T-helper 2 cell treated with Interferon-gamma antibody and Interleukin-4, amounts not matched to agents 5 μg/mL and 100 μg/mL, for 36 hours (primary cell): Measurements from ENCODE around the gene FAM241B.

Experiments
- DNase-seq: peaks from one replicate; pipeline ENCODE4 v3.0.0; 2021; ENCODE audit warnings: low spot score
- H3K27ac Mint-ChIP-seq: one replicate; pipeline ENCODE4 v1.8.0; 2021; ENCODE audit warnings: mild to moderate bottlenecking, mixed read lengths
- H3K27me3 Mint-ChIP-seq: one replicate; pipeline ENCODE4 v1.8.0; 2021; ENCODE audit warnings: low read depth, mixed read lengths
- H3K36me3 Mint-ChIP-seq: one replicate; pipeline ENCODE4 v1.8.0; 2021; ENCODE audit warnings: low read depth, mixed read lengths
- H3K4me1 Mint-ChIP-seq: one replicate; pipeline ENCODE4 v1.8.0; 2021; ENCODE audit warnings: low read depth, mixed read lengths
- H3K4me3 Mint-ChIP-seq: one replicate; pipeline ENCODE4 v1.8.0; 2022; ENCODE audit warnings: mild to moderate bottlenecking, moderate library complexity, mixed read lengths
- H3K9me3 Mint-ChIP-seq: one replicate; pipeline ENCODE4 v1.8.0; 2021; ENCODE audit warnings: mixed read lengths

Gene FAM241B

DNA sequence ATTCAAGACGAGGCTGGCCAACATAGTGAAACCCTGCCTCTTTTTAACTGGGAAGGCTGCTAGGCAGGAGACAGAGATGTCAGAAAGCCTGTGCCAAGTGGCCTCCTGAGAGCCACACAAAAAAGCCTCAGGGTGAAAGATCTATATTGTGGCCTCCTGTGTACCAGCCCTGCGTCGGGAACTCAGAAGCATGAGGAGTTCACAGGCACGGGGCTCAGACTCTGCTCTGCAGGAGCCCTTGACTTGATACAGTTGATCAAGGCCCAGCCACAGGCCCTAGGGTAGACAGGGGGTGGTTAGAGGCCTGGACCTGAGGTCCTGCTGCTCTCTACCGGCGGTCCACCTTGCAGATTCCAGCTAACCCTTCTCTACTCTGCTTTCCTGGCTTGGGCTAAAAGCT lies 30.2 kb downstream of the FAM241B start:
- peaks cover 12% of the 10 kb centered on the region for H3K27me3 Mint-ChIP-seq
- no peak overlapping the region for H3K4me3 Mint-ChIP-seq
- no peak for DNase-seq
- peaks cover 2% of the 10 kb centered on the region for H3K4me1 Mint-ChIP-seq
- no peak overlapping the region for H3K27ac Mint-ChIP-seq
- no peaks in the 10 kb centered on the region for H3K36me3 Mint-ChIP-seq
- no peaks in the 10 kb centered on the region for H3K9me3 Mint-ChIP-seq

- Mint-ChIP-seq H3K4me3 (no peak overlapping the region), H3K27me3 (peaks cover 15% of the 10 kb centered on the region), H3K36me3 (no peaks in the 10 kb centered on the region), H3K9me3 (no peaks in the 10 kb centered on the region), H3K27ac (no peak overlapping the region), H3K4me1 (peaks cover 2% of the 10 kb centered on the region)
- no peak for DNase-seq
Observed at GRCh38 chr10:69661414-69662172, 31.5 kb downstream of the FAM241B start.

DNA sequence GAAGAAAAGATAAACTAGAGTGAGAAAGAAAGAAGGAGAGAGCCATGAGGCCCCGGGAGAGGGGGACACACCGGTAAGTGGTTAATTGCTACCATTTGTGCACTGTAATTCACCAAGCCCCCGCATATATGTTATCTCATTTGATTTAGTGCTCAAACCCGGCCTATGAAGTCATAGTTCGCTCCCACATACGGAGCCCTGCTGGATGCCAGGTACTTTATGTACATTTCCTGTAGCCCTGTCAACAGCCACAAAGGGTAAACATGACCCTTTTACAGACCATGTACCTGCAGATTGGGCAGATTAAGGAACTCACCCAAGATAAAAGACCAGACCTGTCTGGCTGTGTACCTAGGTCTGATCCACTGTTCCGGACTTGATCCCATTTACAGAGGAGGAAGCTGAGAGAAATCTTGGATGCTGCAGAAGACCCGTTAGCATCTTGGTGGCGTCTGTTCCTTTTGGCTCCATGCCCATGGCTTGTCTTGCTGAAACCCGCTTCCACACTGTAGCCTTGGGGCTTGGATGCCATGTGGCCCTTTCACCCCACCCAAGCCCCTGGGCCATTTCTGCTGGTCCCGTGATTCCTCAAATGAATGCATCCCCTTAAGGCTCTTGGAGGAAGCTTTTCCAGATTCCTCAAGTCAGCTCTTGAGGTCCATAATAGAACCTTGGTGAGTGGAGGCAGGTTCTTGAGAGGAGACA lies 32.3 kb downstream of the FAM241B start:
- no peak for DNase-seq
- peaks cover 2% of the 10 kb centered on the region for H3K4me1 Mint-ChIP-seq
- H3K9me3 Mint-ChIP-seq, result no peaks in the 10 kb centered on the region
- peaks cover 14% of the 10 kb centered on the region for H3K27me3 Mint-ChIP-seq
- H3K36me3 Mint-ChIP-seq, result no peaks in the 10 kb centered on the region
- H3K4me3 Mint-ChIP-seq, result no peak overlapping the region
- no peak overlapping the region for H3K27ac Mint-ChIP-seq

- no peak for DNase-seq
- H3K27me3 Mint-ChIP-seq, result peaks cover 10% of the 10 kb centered on the region
- H3K9me3 Mint-ChIP-seq, result no peaks in the 10 kb centered on the region
- no peak overlapping the region for H3K4me3 Mint-ChIP-seq
- no peaks in the 10 kb centered on the region for H3K36me3 Mint-ChIP-seq
- no peak overlapping the region for H3K27ac Mint-ChIP-seq
- peaks cover 2% of the 10 kb centered on the region for H3K4me1 Mint-ChIP-seq
Observed at GRCh38 chr10:69662901-69663300, 32.9 kb downstream of the FAM241B start.

- no peaks in the 10 kb centered on the region for H3K36me3 Mint-ChIP-seq
- H3K4me1 Mint-ChIP-seq, result peaks cover 2% of the 10 kb centered on the region
- H3K9me3 Mint-ChIP-seq, result no peaks in the 10 kb centered on the region
- no peak overlapping the region for H3K4me3 Mint-ChIP-seq
- peaks cover 7% of the 10 kb centered on the region for H3K27me3 Mint-ChIP-seq
- DNase-seq, result no peak
- H3K27ac Mint-ChIP-seq, result no peak overlapping the region
Observed at GRCh38 chr10:69663369-69663947, 33.4 kb downstream of the FAM241B start.

DNA sequence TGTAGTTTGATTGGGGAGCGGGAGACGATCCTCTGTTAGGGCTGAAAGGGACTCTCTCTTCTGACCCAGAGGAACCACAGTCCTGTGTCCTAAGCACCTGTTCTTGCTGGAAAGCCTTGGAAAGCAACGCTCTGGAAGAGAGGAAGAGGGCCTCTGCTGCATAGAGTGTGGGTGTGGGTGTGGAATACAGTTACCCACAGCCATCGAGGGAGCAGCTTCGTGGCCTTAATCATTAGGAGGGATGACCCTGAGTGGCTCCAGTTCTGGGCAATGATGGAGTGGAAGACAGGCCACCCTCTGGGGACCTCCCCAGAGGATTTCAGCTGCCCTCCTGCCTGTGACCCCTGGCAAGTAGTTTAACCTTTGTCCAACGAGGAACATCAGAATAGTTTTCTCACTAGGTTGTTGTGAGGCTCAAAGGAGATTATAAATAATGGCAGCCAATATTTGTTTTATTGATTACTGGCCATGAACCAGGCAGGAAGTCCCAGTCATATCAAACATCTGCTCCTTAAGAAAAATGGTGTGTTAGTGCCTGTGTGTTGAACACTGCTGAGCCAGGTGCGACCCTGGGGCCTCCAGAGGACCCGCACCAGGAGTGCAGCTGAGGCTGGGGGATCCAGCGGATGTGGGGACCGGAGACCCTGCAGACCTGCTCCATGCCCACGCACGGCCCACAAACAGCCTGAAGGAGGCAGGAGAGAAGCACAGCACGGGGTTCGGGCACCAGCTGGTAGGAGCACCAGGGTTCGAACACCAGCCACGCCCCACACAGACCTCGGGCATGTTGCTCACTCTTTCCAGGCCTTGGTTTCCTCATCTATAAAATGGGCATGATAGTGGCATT lies 35.6 kb downstream of the FAM241B start:
- Mint-ChIP-seq H3K4me3 (no peak overlapping the region), H3K9me3 (no peaks in the 10 kb centered on the region), H3K4me1 (peaks cover 2% of the 10 kb centered on the region), H3K36me3 (no peaks in the 10 kb centered on the region), H3K27ac (no peak overlapping the region), H3K27me3 (peaks cover 12% of the 10 kb centered on the region)
- no peak for DNase-seq

- H3K4me3 Mint-ChIP-seq, result no peak overlapping the region
- no peak overlapping the region for H3K27ac Mint-ChIP-seq
- H3K36me3 Mint-ChIP-seq, result no peaks in the 10 kb centered on the region
- peaks cover 2% of the 10 kb centered on the region for H3K4me1 Mint-ChIP-seq
- peaks cover 13% of the 10 kb centered on the region for H3K27me3 Mint-ChIP-seq
- DNase-seq, result no peak
- no peaks in the 10 kb centered on the region for H3K9me3 Mint-ChIP-seq
Observed at GRCh38 chr10:69666756-69667155, 36.7 kb downstream of the FAM241B start.

- no peaks in the 10 kb centered on the region for H3K4me1 Mint-ChIP-seq
- H3K27ac Mint-ChIP-seq, result no peak overlapping the region
- H3K9me3 Mint-ChIP-seq, result no peaks in the 10 kb centered on the region
- DNase-seq, result no peak
- H3K4me3 Mint-ChIP-seq, result no peak overlapping the region
- peaks cover 13% of the 10 kb centered on the region for H3K27me3 Mint-ChIP-seq
- H3K36me3 Mint-ChIP-seq, result no peaks in the 10 kb centered on the region
Observed at GRCh38 chr10:69668721-69669120, 38.7 kb downstream of the FAM241B start.

GRCh38 chr10:69669409-69669808 lies 39.4 kb downstream of the FAM241B start:
- H3K9me3 Mint-ChIP-seq, result no peaks in the 10 kb centered on the region
- no peak overlapping the region for H3K4me3 Mint-ChIP-seq
- H3K27ac Mint-ChIP-seq, result no peak overlapping the region

DNA sequence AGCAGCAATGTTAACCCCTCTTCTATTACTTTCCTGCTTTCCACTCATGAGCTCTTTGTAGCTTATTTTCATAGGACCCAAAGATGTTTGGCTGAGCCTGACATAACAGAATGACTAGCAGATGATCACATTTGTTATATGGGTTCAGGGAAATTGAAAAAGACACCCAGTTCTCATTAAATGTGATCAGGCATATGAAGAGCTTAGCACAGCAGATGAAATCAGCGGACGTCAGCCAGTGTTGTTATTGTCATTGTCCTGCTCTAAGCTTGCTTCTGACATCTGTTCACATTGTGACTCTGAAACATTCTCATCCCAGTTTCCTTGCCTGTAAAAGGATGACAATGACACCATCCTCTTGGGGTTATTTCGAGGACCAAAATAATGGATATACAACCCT lies 43.5 kb downstream of the FAM241B start:
- Mint-ChIP-seq H3K27me3 (peaks cover 10% of the 10 kb centered on the region), H3K27ac (no peak overlapping the region), H3K36me3 (no peaks in the 10 kb centered on the region), H3K4me3 (no peak overlapping the region), H3K9me3 (no peaks in the 10 kb centered on the region), H3K4me1 (no peaks in the 10 kb centered on the region)
- no peak for DNase-seq

More at GRCh38 chr10:69669409-69669808, 39.4 kb downstream of the FAM241B start:
- Mint-ChIP-seq H3K4me1 (no peaks in the 10 kb centered on the region), H3K27me3 (peaks cover 13% of the 10 kb centered on the region), H3K36me3 (no peaks in the 10 kb centered on the region)
- no peak for DNase-seq

DNA sequence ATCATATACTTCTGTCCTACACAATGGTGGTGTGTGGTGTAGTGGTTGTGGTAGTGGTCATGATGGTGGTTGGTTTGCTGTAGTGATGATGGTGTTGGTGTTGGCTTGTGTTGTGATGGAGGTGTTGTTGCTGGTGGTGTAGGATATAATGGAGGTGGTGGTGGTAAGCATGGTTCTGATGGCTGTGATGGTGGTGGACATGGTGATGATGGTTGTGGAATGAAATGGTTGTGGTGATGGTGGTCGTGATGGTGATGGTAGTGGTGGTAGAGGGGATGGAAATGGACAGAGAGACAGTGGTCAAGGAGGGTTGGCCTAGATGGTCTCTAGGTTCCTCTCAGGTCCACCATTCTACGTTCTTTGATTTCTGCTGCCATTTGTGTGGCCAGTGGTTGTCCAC lies 44.7 kb downstream of the FAM241B start:
- Mint-ChIP-seq H3K9me3 (no peaks in the 10 kb centered on the region), H3K27me3 (peaks cover 10% of the 10 kb centered on the region)

DNA sequence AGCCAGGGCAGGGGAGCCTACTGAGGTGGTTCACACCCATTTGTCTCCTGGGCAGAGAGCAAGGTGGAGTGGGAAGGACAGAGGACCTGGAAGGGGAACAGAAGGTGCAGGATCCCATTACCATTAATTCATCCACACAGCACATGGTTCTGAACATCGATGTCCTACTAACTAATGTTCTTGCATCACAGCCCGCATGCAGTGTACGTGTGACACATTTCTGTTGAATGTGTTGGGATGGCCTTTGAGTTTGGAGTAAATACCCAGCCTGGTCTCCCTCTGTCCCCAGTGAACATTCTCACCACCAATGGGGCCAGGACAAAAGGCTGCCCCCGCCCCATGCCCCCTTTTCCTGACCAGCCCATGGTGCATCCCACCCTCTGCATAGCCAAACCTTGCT lies 46.3 kb downstream of the FAM241B start:
- peaks cover 9% of the 10 kb centered on the region for H3K27me3 Mint-ChIP-seq
- no peak for DNase-seq
- H3K36me3 Mint-ChIP-seq, result no peaks in the 10 kb centered on the region
- no peak overlapping the region for H3K4me3 Mint-ChIP-seq
- no peak overlapping the region for H3K27ac Mint-ChIP-seq
- H3K4me1 Mint-ChIP-seq, result no peaks in the 10 kb centered on the region
- no peaks in the 10 kb centered on the region for H3K9me3 Mint-ChIP-seq

More for the DNA sequence above, 44.7 kb downstream of the FAM241B start:
- H3K4me1 Mint-ChIP-seq, result no peaks in the 10 kb centered on the region
- no peaks in the 10 kb centered on the region for H3K36me3 Mint-ChIP-seq
- no peak for DNase-seq
- no peak overlapping the region for H3K4me3 Mint-ChIP-seq
- H3K27ac Mint-ChIP-seq, result no peak overlapping the region

GRCh38 chr10:69677985-69678654 lies 48.1 kb downstream of the FAM241B start:
- no peak for DNase-seq
- H3K27me3 Mint-ChIP-seq, result peaks cover 9% of the 10 kb centered on the region
- no peak overlapping the region for H3K4me3 Mint-ChIP-seq
- H3K9me3 Mint-ChIP-seq, result no peaks in the 10 kb centered on the region
- H3K36me3 Mint-ChIP-seq, result no peaks in the 10 kb centered on the region
- no peak overlapping the region for H3K27ac Mint-ChIP-seq
- no peaks in the 10 kb centered on the region for H3K4me1 Mint-ChIP-seq
